Natural killer cell (primary cell): ENCODE results near the gene GPR34. TPM values are rescaled to one million over a fixed set of nuclear protein-coding genes. Genes with fewer than 3 reads are reported as not detected.
"Not testable (repeated sequence)": the region's sequence is repeated elsewhere in the genome, so short reads cannot be mapped to it uniquely, and the experiment has no call there.

Source experiments
- ATAC-seq, 3 donors: fragments of 150-1000 bp in 2 of 3; fragments of 200-7000 bp in 1 of 3; cut with Tn5 transposase; 1 replicate in 1 of 3; 2 replicates in 2 of 3; pipeline ENCODE4 v1.10.0; 2021; ENCODE audit warnings: mild to moderate bottlenecking in 2 of 3, moderate library complexity in 2 of 3
- DNase-seq, 2 donors: peaks; one replicate each; pipeline versions ENCODE4 v3.0.0 to v3.0.0-alpha.2; 2013 to 2021; ENCODE audit warnings: mixed read lengths in 1 of 2
- H3K27ac ChIP-seq: one replicate; pipeline ENCODE4 v1.5.1; 2013; ENCODE audit warnings: mild to moderate bottlenecking, low read length
- H3K27me3 ChIP-seq: one replicate; pipeline ENCODE4 v1.6.1; 2013; ENCODE audit warnings: low read length; ENCODE audit not compliant: control insufficient read depth, insufficient read depth
- H3K36me3 ChIP-seq: one replicate; pipeline ENCODE4 v1.6.1; 2013; ENCODE audit warnings: low read length; ENCODE audit not compliant: control insufficient read depth, insufficient read depth
- H3K4me1 ChIP-seq: one replicate; pipeline ENCODE4 v1.6.1; 2013; ENCODE audit warnings: low read length; ENCODE audit not compliant: control insufficient read depth, insufficient read depth
- H3K4me3 ChIP-seq: one replicate; pipeline ENCODE4 v1.5.1; 2013; ENCODE audit warnings: low read length
- H3K9me3 ChIP-seq: one replicate; pipeline ENCODE4 v1.6.1; 2013; ENCODE audit warnings: low read length; ENCODE audit not compliant: control insufficient read depth, insufficient read depth
- H3K27ac Mint-ChIP-seq, 2 donors: one replicate each; pipeline ENCODE4 v1.8.0; 2022; ENCODE audit warnings: mild to moderate bottlenecking in 2 of 2, mixed read lengths in 2 of 2, moderate library complexity in 1 of 2
- H3K27me3 Mint-ChIP-seq, 2 donors: one replicate each; pipeline ENCODE4 v1.8.0; 2022; ENCODE audit warnings: low read depth in 2 of 2, mixed read lengths in 2 of 2
- H3K36me3 Mint-ChIP-seq: one replicate; pipeline ENCODE4 v1.8.0; 2022; ENCODE audit warnings: mixed read lengths
- H3K4me1 Mint-ChIP-seq, 2 donors: one replicate each; pipeline ENCODE4 v1.8.0; 2022; ENCODE audit warnings: mixed read lengths in 2 of 2
- H3K4me3 Mint-ChIP-seq: one replicate; pipeline ENCODE4 v1.8.0; 2022; ENCODE audit warnings: mild to moderate bottlenecking, moderate library complexity, mixed read lengths
- H3K9me3 Mint-ChIP-seq, 2 donors: one replicate each; pipeline ENCODE4 v1.8.0; 2022; ENCODE audit warnings: mixed read lengths in 2 of 2
- CTCF ChIP-seq: fragments of 200-600 bp; IDR thresholded peaks from one replicate; pipeline ENCODE4 v1.8.0; 2022; ENCODE audit warnings: antibody characterized with exemption
- WGBS: methylation state at CpG from one replicate; pipeline ENCODE4 v1.1.7; 2013; ENCODE audit warnings: missing lambda C conversion rate; ENCODE audit not compliant: insufficient coverage; 5-methylcytosine and 5-hydroxymethylcytosine counted together
- intact Hi-C: fragments of 100-400 bp; cut with micrococcal nuclease; formaldehyde crosslinking; loops from one replicate; pipeline ENCODE4 v1.14.2; 2022
- total RNA-seq, 4 donors: library from RNA; stranded (reverse); fragments of 120-200 nt in 1 of 4; gene quantifications; one replicate each; pipeline versions ENCODE4 v1.2.3 to v1.2.4, GENCODE V29; 2013 to 2022

Gene GPR34
- total RNA-seq, 3 donors from 2014 or later (not counting 1 experiment from before 2014, with no cell fraction given): 0.61 to 6.0 (median 0.68) TPM

- no peak for ATAC-seq
- no peaks in the 10 kb centered on the region for H3K36me3 ChIP-seq
- H3K4me3 ChIP-seq: no peak overlapping the region
- no peak for DNase-seq
- peaks cover 14% of the 10 kb centered on the region for H3K9me3 ChIP-seq
- peak overlapping the region; percentile 64 for H3K4me3 Mint-ChIP-seq
- 91% methylated on average over 4 of the region's 4 CpGs for WGBS
- peak overlapping the region; percentile 58 for H3K27ac ChIP-seq
- intact Hi-C loops: no loop called here
- no peaks in the 10 kb centered on the region for H3K27me3 ChIP-seq
- H3K27ac Mint-ChIP-seq: peak overlapping the region; percentile 63 to 78
- peaks cover 14 to 33% of the 10 kb centered on the region in 2 donors for H3K27me3 Mint-ChIP-seq
- H3K36me3 Mint-ChIP-seq: no peaks in the 10 kb centered on the region
- H3K4me1 ChIP-seq: peaks cover 42% of the 10 kb centered on the region
- no peak for TF ChIP-seq CTCF
- peaks cover 44 to 50% of the 10 kb centered on the region in 2 donors for H3K4me1 Mint-ChIP-seq
- H3K9me3 Mint-ChIP-seq: no peaks in the 10 kb centered on the region
Observed at GRCh38 chrX:41718481-41719235, 29.9 kb downstream of the GPR34 start.

GRCh38 chrX:41719610-41720009, 30.8 kb downstream of the GPR34 start:
- not testable (repeated sequence) for H3K4me3 ChIP-seq, H3K36me3 Mint-ChIP-seq, H3K36me3 ChIP-seq, ATAC-seq, DNase-seq, H3K27me3 ChIP-seq, H3K9me3 Mint-ChIP-seq
- H3K4me1 Mint-ChIP-seq: peaks cover 41 to 55% of the 10 kb centered on the region in 2 donors
- H3K4me1 ChIP-seq: peaks cover 42% of the 10 kb centered on the region
- peaks cover 14% of the 10 kb centered on the region for H3K9me3 ChIP-seq
- peak overlapping the region; percentile 63 to 78 for H3K27ac Mint-ChIP-seq
- WGBS: 84% methylated on average over 5 of the region's 6 CpGs
- H3K4me3 Mint-ChIP-seq: peak overlapping the region; percentile 64
- peaks cover 9 to 25% of the 10 kb centered on the region in 2 donors for H3K27me3 Mint-ChIP-seq
- intact Hi-C loops: loop anchor here (1.0 kb wide), 2 partner anchors 14 to 162 kb away; no protein-coding TSS in a partner anchor
- H3K27ac ChIP-seq: peak overlapping the region; percentile 42

GRCh38 chrX:41720125-41720779, 31.5 kb downstream of the GPR34 start:
- WGBS: 0% methylated on average over 3 of the region's 3 CpGs
- Histone ChIP-seq H3K9me3 (peaks cover 14% of the 10 kb centered on the region), H3K27me3 (no peaks in the 10 kb centered on the region), H3K4me1 (peaks cover 42% of the 10 kb centered on the region), H3K36me3 (no peaks in the 10 kb centered on the region), H3K27ac (peak overlapping the region; percentile 61), H3K4me3 (no peak overlapping the region)
- Mint-ChIP-seq H3K9me3 (no peaks in the 10 kb centered on the region), H3K27me3 (peaks cover 9 to 25% of the 10 kb centered on the region in 2 donors), H3K4me3 (peak overlapping the region; percentile 64), H3K4me1 (peaks cover 41 to 55% of the 10 kb centered on the region in 2 donors), H3K36me3 (no peaks in the 10 kb centered on the region), H3K27ac (peak overlapping the region; percentile 63 to 78)
- TF ChIP-seq CTCF: no peak
- intact Hi-C loops: loop anchor here (1.0 kb wide), 2 partner anchors 13 to 163 kb away; no protein-coding TSS in a partner anchor
- ATAC-seq (peak; percentile 85 to 99 (median 95)), DNase-seq (peak; percentile 53 to 60)

- DNase-seq: no peak
- Histone ChIP-seq H3K4me3 (no peak overlapping the region), H3K27me3 (no peaks in the 10 kb centered on the region), H3K4me1 (peaks cover 40% of the 10 kb centered on the region), H3K27ac (no peak overlapping the region), H3K36me3 (no peaks in the 10 kb centered on the region), H3K9me3 (peaks cover 14% of the 10 kb centered on the region)
- ATAC-seq: no peak
- peak overlapping the region; percentile 47 for H3K4me3 Mint-ChIP-seq
- H3K36me3 Mint-ChIP-seq: no peaks in the 10 kb centered on the region
- H3K27me3 Mint-ChIP-seq: peaks cover 9 to 15% of the 10 kb centered on the region in 2 donors
- peaks cover 41 to 55% of the 10 kb centered on the region in 2 donors for H3K4me1 Mint-ChIP-seq
- WGBS: 53% methylated on average over 1 of the region's 1 CpG
- TF ChIP-seq CTCF: no peak
- H3K9me3 Mint-ChIP-seq: no peaks in the 10 kb centered on the region
- intact Hi-C loops: no loop called here
- peak overlapping the region in 1 of 2 donors; percentile 54 for H3K27ac Mint-ChIP-seq
Observed at GRCh38 chrX:41721590-41721989, 32.8 kb downstream of the GPR34 start.
